22Rv1 (cell line): ENCODE measurements around the gene IPO11.
"Not testable (repeated sequence)": the region's sequence is repeated elsewhere in the genome, so short reads cannot be mapped to it uniquely, and the experiment has no call there.

Experiments used
- CTCF ChIP-seq: fragments of 450-650 bp; IDR thresholded peaks from 2 replicates; pipeline ENCODE4 v1.5.1; 2017; ENCODE audit warnings: mild to moderate bottlenecking
- ZFX ChIP-seq: fragments of 450-650 bp; IDR thresholded peaks from 2 replicates; pipeline ENCODE4 v1.6.1; 2017; ENCODE audit warnings: antibody characterized with exemption, borderline replicate concordance

GRCh38 chr5:62508760-62509159 is 96.2 kb downstream of the IPO11 start:
- TF ChIP-seq CTCF, ZFX: not testable (repeated sequence)
